Activated naive CD4-positive, alpha-beta T cell treated with anti-CD3 and anti-CD28 coated beads for 36 hours (primary cell): Measurements from ENCODE around the gene SLC12A6. TPM values are rescaled to one million over a fixed set of nuclear protein-coding genes. Genes with fewer than 3 reads are reported as not detected.
A peak's percentile ranks its signal among the peaks of the same experiment; 100 is the strongest.
"Not testable (repeated sequence)": the region's sequence is repeated elsewhere in the genome, so short reads cannot be mapped to it uniquely, and the experiment has no call there.

Experiments used
- CTCF ChIA-PET: fragments of 350-600 bp; sonication (Branson Sonifier 250); formaldehyde crosslinking; loops from one replicate; lab custom pipeline; 2021; ENCODE audit warnings: antibody characterized with exemption; lab: Charles Lee
- DNase-seq: peaks from one replicate; pipeline ENCODE4 v3.0.0-alpha.2; 2020
- H3K27ac Mint-ChIP-seq: one replicate; pipeline ENCODE4 v1.8.0; 2021; ENCODE audit warnings: mild to moderate bottlenecking, mixed read lengths
- H3K27me3 Mint-ChIP-seq: one replicate; pipeline ENCODE4 v1.8.0; 2021; ENCODE audit warnings: low read depth, mixed read lengths
- H3K36me3 Mint-ChIP-seq: one replicate; pipeline ENCODE4 v1.8.0; 2021; ENCODE audit warnings: low read depth, mixed read lengths
- H3K4me1 Mint-ChIP-seq: one replicate; pipeline ENCODE4 v1.8.0; 2021; ENCODE audit warnings: low read depth, mixed read lengths
- H3K4me3 Mint-ChIP-seq: one replicate; pipeline ENCODE4 v1.8.0; 2021; ENCODE audit warnings: mild to moderate bottlenecking, moderate library complexity, mixed read lengths
- H3K9me3 Mint-ChIP-seq: one replicate; pipeline ENCODE4 v1.8.0; 2021; ENCODE audit warnings: mixed read lengths
- intact Hi-C: fragments of 100-400 bp; cut with micrococcal nuclease; formaldehyde crosslinking; loops from one replicate; pipeline ENCODE4 v1.15.1; 2023
- microRNA-seq: library from miRNA; unstranded; fragments of <30 nt; microRNA quantifications from one replicate; pipeline ENCODE4 v1.2.0, GENCODE V29; 2022; ENCODE audit warnings: borderline microRNAs expressed, borderline replicate concordance
- total RNA-seq, 2 experiments: library from RNA; stranded (reverse); gene quantifications; one replicate each; pipeline ENCODE4 v1.2.3, GENCODE V29; 2021

The SLC12A6 gene
- total RNA-seq, 2 experiments from 2014 or later = 24.6 to 28.7 TPM

DNA sequence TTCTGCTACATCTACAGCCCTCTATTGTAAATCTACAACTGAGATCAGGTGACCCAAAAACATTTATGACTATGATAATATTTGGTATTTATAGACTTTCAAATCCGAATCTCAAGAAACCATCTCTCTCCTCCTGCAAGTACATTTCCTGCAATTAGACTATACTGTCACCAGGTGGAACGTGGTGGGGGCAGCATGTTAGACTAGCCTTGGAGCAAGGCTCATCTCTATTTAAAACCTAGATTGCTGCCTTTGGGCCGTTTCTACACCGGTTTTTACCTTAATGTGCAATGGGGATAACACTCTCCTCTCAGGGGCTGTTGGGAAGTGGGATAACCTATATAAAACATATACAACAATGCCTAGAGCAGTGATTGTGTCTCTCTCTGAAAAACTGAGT, 123.9 kb downstream of the SLC12A6 start:
- Mint-ChIP-seq H3K36me3 (no peaks in the 10 kb centered on the region), H3K27ac (no peak overlapping the region), H3K4me3 (no peak overlapping the region), H3K9me3 (no peaks in the 10 kb centered on the region), H3K27me3 (no peaks in the 10 kb centered on the region), H3K4me1 (peaks cover 5% of the 10 kb centered on the region)
- intact Hi-C loops = loop anchor here (5.0 to 10.0 kb wide), 2 partner anchors 479 to 921 kb away; no protein-coding TSS in a partner anchor
- CTCF ChIA-PET = interaction anchor here (0.6 to 6.9 kb wide), 2 partner anchors 104 to 378 kb away, joined by 6 to 68 read pairs; no protein-coding TSS in a partner anchor
- no peak for DNase-seq

DNA sequence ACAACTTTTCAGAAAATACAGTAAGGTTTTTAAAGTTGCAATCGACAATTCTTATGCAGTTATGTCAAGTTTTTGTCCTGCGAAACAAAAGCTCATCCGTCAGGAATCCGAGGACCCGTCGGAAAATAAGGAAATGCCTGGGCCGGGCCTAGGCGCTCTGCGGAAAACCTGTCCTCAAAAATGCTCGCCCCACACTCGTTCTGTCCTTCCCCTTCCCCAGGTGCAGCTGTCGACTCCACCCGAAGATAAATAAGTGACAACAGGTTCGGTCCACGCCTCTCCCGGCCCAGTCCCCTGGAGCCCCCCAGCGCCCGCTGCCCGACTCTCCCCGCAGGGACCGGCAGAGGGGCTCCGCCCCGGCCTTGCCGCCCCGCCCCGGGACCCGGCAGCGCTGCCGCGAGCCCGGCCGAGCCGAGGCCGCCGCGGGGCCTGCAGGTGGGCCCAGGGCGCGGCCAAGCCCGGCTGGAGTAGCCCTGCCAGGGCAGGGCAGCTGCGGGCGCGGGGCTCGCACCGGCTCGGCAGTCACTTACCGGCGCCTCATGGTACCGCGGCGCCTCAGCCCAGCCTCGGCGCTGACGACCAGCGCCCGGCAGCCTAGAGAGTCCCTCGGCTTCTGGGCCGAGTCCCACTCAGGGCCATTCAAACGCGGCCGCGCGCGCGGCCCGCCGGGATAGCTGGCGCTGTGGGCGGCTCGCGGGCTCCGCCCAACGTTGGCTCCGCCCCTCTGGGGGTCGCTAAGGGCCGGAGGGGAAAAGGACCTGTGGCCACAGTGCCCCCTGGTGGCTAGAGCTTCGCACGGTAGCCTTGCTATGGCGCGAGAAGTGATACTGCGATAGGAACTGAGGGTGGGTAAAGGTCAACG, 127.9 kb downstream of the SLC12A6 start, which contains the start of gene KATNBL1:
Gene KATNBL1, minus strand, starts transcription at position 676 of the 862 bp plus-strand sequence. CDS start 46,420 bp downstream, outside the sequence.
- intact Hi-C loops = loop anchor here (1.0 to 10.0 kb wide), 7 partner anchors 99 to 917 kb away; partner anchors contain the start of genes AVEN and PGBD4
- Mint-ChIP-seq H3K4me1 (peaks cover 24% of the 10 kb centered on the region), H3K27ac (peak within 1 kb of the TSS; percentile 68), H3K27me3 (no peaks in the 10 kb centered on the region), H3K4me3 (peak within 1 kb of the TSS; percentile 87), H3K9me3 (no peaks in the 10 kb centered on the region), H3K36me3 (peaks cover 11% of the 10 kb centered on the region)
- peak; percentile 98 for DNase-seq
- CTCF ChIA-PET = interaction anchor here (0.6 to 6.9 kb wide), 18 partner anchors 9 to 172 kb away, joined by 3 to 68 read pairs (median 3); partner anchors contain the start of genes LPCAT4 and PGBD4

DNA sequence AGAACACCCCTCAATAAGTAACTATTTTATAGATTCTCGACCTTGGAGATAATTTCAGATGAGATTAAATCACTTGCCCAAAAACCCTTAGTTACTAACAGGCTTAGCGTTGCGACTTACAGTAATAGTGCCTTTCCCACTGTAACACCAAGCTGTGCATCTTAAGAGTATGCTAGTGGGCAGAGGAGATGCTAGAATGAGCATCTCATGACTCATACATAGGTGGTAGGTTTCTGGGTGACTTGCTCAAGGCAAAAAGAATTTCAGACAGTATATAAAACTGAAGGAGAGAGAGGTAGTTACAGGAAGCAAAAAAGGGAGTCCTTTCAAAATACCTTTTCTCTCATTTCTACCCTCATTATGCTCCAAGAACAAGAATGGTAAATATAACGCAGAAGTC, 131.6 kb downstream of the SLC12A6 start:
- Mint-ChIP-seq H3K9me3 (no peaks in the 10 kb centered on the region), H3K27ac (peak overlapping the region; percentile 63), H3K36me3 (peaks cover 16% of the 10 kb centered on the region), H3K4me3 (no peak overlapping the region), H3K27me3 (no peaks in the 10 kb centered on the region), H3K4me1 (peaks cover 31% of the 10 kb centered on the region)
- CTCF ChIA-PET = interaction anchor here (0.6 to 1.7 kb wide), 4 partner anchors 9 to 375 kb away, joined by 3 to 5 read pairs (median 4); partner anchors contain the start of gene LPCAT4
- DNase-seq = no peak
- intact Hi-C loops = no loop called here

DNA sequence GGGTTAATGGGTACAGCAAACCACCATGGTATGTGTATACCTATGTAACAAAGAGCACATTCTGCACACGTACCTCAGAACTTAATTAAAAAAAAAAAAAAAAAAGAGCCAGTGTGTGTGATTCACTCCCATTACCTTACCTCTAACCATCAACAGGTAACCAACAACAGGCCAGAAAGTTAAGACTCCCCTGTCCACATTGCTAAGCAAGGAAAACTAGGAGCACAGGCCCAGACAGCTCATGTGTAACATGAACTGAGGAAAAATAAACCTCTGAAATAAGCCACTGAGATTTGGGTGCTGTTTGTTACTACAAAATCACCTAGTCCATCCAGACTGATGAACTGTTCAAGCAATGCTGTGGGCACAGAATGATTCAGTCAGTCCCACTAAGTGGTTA, 133.6 kb downstream of the SLC12A6 start:
- Mint-ChIP-seq H3K9me3 (no peaks in the 10 kb centered on the region), H3K27ac (no peak overlapping the region), H3K4me3 (no peak overlapping the region), H3K4me1 (peaks cover 42% of the 10 kb centered on the region), H3K27me3 (no peaks in the 10 kb centered on the region), H3K36me3 (peaks cover 27% of the 10 kb centered on the region)
- intact Hi-C loops = no loop called here
- DNase-seq = no peak
- CTCF ChIA-PET = no interaction called here

DNA sequence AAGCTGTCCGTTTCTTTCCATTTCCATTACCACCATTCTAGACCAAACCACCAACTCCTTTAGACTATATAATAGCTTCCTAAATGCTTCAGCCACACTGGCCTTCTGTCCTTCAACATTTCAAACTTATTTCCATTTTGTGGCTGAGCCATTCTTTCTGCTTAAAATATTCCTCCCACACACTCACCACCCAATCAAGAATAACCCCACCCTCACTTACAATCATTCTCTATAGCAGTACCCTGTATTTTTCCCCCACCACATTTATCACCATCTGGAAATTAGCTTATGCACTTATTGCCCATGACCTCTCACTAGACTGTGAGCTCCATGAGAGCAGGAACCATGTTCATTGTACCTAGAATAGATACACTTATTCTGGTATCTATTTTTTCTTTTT, 134.3 kb downstream of the SLC12A6 start:
- Mint-ChIP-seq H3K4me3 (no peak overlapping the region), H3K36me3 (peaks cover 27% of the 10 kb centered on the region), H3K27ac (no peak overlapping the region), H3K4me1 (peaks cover 36% of the 10 kb centered on the region), H3K27me3 (no peaks in the 10 kb centered on the region), H3K9me3 (no peaks in the 10 kb centered on the region)
- intact Hi-C loops = no loop called here
- DNase-seq = no peak
- CTCF ChIA-PET = no interaction called here

DNA sequence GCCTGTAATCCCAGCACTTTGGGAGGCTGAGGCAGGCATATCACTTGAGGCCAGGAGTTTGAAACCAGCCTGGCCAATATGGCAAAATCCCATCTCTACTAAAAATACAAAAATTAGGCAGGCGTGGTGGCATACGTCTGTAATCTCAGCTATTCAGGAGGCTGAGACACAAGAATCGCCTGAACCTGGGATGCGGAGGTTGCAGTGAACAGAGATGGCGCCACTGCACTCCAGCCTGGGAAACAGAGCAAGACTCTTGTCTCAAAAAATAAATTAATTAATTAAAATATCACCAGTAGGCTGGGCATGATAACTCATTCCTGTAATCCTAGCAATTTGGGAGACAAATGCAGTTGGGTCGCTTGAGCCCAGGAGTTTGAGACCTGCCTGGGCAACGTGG, 144.3 kb downstream of the SLC12A6 start:
- DNase-seq, intact Hi-C loops, H3K9me3 Mint-ChIP-seq, H3K27ac Mint-ChIP-seq, CTCF ChIA-PET, H3K4me3 Mint-ChIP-seq, H3K36me3 Mint-ChIP-seq, H3K27me3 Mint-ChIP-seq: not testable (repeated sequence)
- peaks cover 10% of the 10 kb centered on the region for H3K4me1 Mint-ChIP-seq

DNA sequence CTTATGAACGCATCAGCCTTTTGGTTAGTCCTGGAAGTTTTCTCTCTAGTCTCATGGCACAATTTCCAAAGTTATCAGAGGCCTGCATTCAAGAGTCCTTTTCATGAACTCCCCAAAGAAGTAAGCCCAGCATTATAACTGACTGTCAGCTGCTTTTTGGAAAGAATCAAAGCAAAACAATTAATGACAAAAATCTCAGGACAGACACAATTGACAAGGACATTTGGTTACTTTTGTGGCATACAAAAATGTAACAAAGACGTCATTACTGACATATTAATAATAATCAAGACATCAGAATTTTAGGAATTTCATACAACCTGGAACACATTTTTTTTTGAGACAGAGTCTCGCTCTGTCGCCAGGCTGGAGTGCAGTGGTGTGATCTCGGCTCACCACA, 148.9 kb downstream of the SLC12A6 start:
- Mint-ChIP-seq H3K4me1 (peaks cover 9% of the 10 kb centered on the region), H3K36me3 (peaks cover 6% of the 10 kb centered on the region), H3K27ac (no peak overlapping the region), H3K9me3 (no peaks in the 10 kb centered on the region), H3K27me3 (no peaks in the 10 kb centered on the region), H3K4me3 (no peak overlapping the region)
- CTCF ChIA-PET = no interaction called here
- DNase-seq = no peak
- intact Hi-C loops = no loop called here

DNA sequence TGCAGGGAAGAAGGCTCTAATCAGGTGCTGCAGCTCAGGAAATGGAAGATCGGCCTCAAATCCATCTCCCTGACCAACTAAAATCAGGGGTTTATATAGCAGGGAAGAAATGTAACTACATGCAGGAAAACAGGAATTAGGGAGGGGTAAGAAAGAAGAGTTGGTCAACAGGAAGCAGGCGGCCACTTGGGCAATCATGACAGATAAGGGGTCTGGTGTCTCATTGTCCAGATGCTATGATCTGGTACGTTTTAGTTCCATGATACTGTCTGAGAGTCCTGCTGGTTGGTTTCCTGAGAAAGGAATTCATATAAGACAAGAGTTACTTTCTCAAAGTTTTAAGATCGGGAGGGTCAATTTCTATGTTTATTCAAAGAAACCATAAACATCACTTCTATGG, 151.9 kb downstream of the SLC12A6 start:
- no peak for DNase-seq
- Mint-ChIP-seq H3K9me3 (no peaks in the 10 kb centered on the region), H3K4me3 (no peak overlapping the region), H3K27me3 (no peaks in the 10 kb centered on the region), H3K4me1 (peaks cover 6% of the 10 kb centered on the region), H3K36me3 (peaks cover 8% of the 10 kb centered on the region), H3K27ac (no peak overlapping the region)
- intact Hi-C loops = no loop called here
- CTCF ChIA-PET = no interaction called here

DNA sequence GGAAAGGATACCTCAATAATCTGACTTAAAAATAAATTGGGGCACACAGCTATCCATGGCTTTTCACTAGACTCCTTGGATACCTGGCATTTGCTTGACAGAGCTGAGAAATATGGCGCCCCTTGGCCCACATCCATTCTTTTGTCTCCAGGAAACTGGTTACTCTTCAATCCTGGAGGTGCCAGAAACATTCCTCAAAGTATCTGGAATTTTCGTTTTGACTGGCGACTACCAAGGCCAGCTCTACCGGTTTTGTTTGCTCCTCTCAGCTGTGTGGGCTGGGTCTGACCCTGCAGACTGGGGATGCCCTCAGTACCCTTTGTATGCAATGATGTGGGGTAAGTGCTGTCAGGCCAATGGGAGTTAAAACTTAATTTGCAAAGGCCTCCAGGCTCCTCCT, 154.6 kb downstream of the SLC12A6 start:
- DNase-seq = no peak
- H3K36me3 Mint-ChIP-seq = peaks cover 16% of the 10 kb centered on the region

More for the DNA sequence above, 154.6 kb downstream of the SLC12A6 start:
- H3K4me1 Mint-ChIP-seq = peaks cover 2% of the 10 kb centered on the region
- no peak overlapping the region for H3K27ac Mint-ChIP-seq
- no peaks in the 10 kb centered on the region for H3K27me3 Mint-ChIP-seq
- intact Hi-C loops = no loop called here
- H3K4me3 Mint-ChIP-seq = no peak overlapping the region
- no peaks in the 10 kb centered on the region for H3K9me3 Mint-ChIP-seq
- CTCF ChIA-PET = no interaction called here

Small RNA genes lying within 50 kb of the gene (microRNA-seq; reads per million reads assigned to microRNA genes)
- gene MIR1233-1 = not detected

Other genes with a start within 250 kb of the SLC12A6 start
- 10 to 100 TPM; 51.8 to 56.2 TPM for gene EMC7, start 235.9 kb downstream of the SLC12A6 start, total RNA-seq
- gene PGBD4, start 235.7 kb downstream of the SLC12A6 start, total RNA-seq = 1 to 10 TPM; 2.0 TPM
- 10 to 100 TPM; 46.4 to 51.6 TPM for gene KATNBL1, start 127.7 kb downstream of the SLC12A6 start, total RNA-seq
- gene EMC4, start 112.8 kb downstream of the SLC12A6 start, total RNA-seq = 100 to 1,000 TPM; 100 to 102 TPM
- 100 to 1,000 TPM; 220 to 227 TPM for gene NOP10, start 5.4 kb upstream of the SLC12A6 start, total RNA-seq
- under 1 TPM in 1 of 2 experiments, not detected in 1; 0.05 TPM for gene NUTM1, start 5.5 kb upstream of the SLC12A6 start, total RNA-seq
- 10 to 100 TPM; 63.5 to 66.8 TPM for gene LPCAT4, start 29.4 kb upstream of the SLC12A6 start, total RNA-seq
- gene GOLGA8A, start 100.0 kb upstream of the SLC12A6 start, total RNA-seq = 10 to 100 TPM; 38.7 to 44.5 TPM
- 10 to 100 TPM; 66.5 to 67.2 TPM for gene GOLGA8B, start 245.9 kb upstream of the SLC12A6 start, total RNA-seq